ENCODE measurements around the gene CYP26A1.

Gene CYP26A1

DNA sequence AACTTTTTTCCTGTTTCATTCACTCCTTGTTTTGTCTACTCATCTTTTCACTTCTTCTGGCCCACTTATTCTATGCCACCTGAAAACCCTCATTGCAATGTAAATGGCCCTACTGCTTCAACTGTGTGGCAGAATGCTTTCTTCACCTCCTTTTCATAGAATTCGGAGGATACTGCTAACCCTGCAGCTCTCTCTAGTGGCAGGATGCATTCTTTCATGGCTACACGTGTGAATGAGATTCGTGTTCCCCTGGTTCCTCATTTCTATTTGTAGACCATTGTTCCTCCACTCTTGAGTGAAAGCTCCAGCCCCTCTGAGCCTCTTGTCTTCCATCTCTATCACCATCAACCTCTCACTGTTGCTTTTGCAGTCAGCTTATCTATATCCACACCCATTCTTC lies 34.0 kb upstream of the CYP26A1 start:
- Histone ChIP-seq H3K4me1 (ENCODE audit: insufficient read depth, low read length) (no peaks in the 10 kb centered on the region), H3K9ac (ENCODE audit: low read depth, low read length) (no peak overlapping the region), H4K20me1 (ENCODE audit: insufficient read depth, low read length) (no peaks in the 10 kb centered on the region), H3K27me3 (ENCODE audit: insufficient read depth, low read length, poor library complexity) (no peaks in the 10 kb centered on the region), H3K9me3 (ENCODE audit: insufficient read depth, low read length, severe bottlenecking) (no peaks in the 10 kb centered on the region), H3K4me2 (ENCODE audit: insufficient read depth, low read length) (no peak overlapping the region), H3K4me3 (ENCODE audit: low read depth in 1 of 2, low read length in 2 of 2) (no peak overlapping the region), H2AFZ (ENCODE audit: low read depth, low read length) (no peak overlapping the region), H3K27ac (ENCODE audit: low read length) (no peak overlapping the region), H3K36me3 (ENCODE audit: insufficient read depth, low read length) (no peaks in the 10 kb centered on the region), H3K79me2 (ENCODE audit: insufficient read depth, low read length) (no peaks in the 10 kb centered on the region)
- peak; percentile 33; the same call in 1 of the 3 replicates for ATAC-seq (ENCODE audit: insufficient read depth, low read depth)
- no peak for DNase-seq
- TF ChIP-seq, protein P1, sequence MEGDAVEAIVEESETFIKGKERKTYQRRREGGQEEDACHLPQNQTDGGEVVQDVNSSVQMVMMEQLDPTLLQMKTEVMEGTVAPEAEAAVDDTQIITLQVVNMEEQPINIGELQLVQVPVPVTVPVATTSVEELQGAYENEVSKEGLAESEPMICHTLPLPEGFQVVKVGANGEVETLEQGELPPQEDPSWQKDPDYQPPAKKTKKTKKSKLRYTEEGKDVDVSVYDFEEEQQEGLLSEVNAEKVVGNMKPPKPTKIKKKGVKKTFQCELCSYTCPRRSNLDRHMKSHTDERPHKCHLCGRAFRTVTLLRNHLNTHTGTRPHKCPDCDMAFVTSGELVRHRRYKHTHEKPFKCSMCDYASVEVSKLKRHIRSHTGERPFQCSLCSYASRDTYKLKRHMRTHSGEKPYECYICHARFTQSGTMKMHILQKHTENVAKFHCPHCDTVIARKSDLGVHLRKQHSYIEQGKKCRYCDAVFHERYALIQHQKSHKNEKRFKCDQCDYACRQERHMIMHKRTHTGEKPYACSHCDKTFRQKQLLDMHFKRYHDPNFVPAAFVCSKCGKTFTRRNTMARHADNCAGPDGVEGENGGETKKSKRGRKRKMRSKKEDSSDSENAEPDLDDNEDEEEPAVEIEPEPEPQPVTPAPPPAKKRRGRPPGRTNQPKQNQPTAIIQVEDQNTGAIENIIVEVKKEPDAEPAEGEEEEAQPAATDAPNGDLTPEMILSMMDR (IDR thresholded peaks at IDR 0.05; ENCODE audit: borderline replicate concordance, extremely low read depth, low read length, poor library complexity, severe bottlenecking): peak; percentile 50
- TF ChIP-seq EZH2 (IDR thresholded peaks at IDR 0.05; ENCODE audit: borderline replicate concordance, low read depth, low read length, severe bottlenecking): no peak

DNA sequence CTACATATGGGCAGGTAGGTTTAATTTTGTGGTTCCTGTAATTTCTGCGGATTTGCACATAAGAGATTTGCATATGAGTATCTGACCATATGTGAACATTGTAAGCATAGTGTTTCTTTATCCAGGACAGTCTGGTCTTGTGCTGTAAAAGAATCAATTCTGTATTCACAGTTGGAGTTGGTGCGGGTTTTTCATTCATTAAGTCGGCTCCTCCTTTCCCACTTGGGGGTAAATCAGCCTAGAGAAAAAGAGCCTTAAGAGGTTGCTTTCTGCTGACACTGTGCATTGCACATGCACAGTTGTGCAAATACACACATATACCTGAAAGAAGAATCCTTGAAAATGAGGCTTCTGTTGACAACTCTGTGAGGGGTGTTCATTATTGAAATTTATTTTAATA lies 19.2 kb upstream of the CYP26A1 start:
- Histone ChIP-seq H3K27me3 (ENCODE audit: insufficient read depth, low read length, poor library complexity) (no peaks in the 10 kb centered on the region), H3K27ac (ENCODE audit: low read length) (no peak overlapping the region), H3K4me1 (ENCODE audit: insufficient read depth, low read length) (no peaks in the 10 kb centered on the region), H3K9ac (ENCODE audit: low read depth, low read length) (no peak overlapping the region), H2AFZ (ENCODE audit: low read depth, low read length) (no peak overlapping the region), H3K4me2 (ENCODE audit: insufficient read depth, low read length) (no peak overlapping the region), H3K9me3 (ENCODE audit: insufficient read depth, low read length, severe bottlenecking) (no peaks in the 10 kb centered on the region), H3K4me3 (ENCODE audit: low read depth in 1 of 2, low read length in 2 of 2) (no peak overlapping the region), H3K36me3 (ENCODE audit: insufficient read depth, low read length) (peaks cover 16% of the 10 kb centered on the region; the same call in 1 of the 2 replicates), H4K20me1 (ENCODE audit: insufficient read depth, low read length) (no peaks in the 10 kb centered on the region), H3K79me2 (ENCODE audit: insufficient read depth, low read length) (no peaks in the 10 kb centered on the region)
- no peak for ATAC-seq (ENCODE audit: insufficient read depth, low read depth)
- no peak for TF ChIP-seq EZH2 (IDR thresholded peaks at IDR 0.05; ENCODE audit: borderline replicate concordance, low read depth, low read length, severe bottlenecking)
- TF ChIP-seq, protein P1 (IDR thresholded peaks at IDR 0.05; ENCODE audit: borderline replicate concordance, extremely low read depth, low read length, poor library complexity, severe bottlenecking): no peak
- DNase-seq: no peak

DNA sequence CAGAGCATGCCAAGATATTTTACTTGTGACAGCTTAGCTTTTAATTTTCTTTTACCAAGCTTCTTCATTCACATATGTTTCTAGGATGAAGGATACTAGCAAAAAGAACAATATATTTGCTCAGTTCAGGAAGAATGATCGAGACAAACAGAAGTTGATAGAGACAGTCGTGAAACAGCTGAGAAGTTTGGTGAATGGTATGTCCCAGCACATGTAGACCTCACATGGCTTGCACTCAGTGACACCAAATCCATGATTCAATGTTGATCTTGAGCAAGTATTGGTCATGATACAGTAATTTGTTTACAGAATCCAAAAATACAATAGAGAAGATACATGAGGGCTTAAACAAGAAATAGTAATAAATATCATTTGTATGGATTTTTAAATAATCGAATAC lies 15.6 kb upstream of the CYP26A1 start:
- DNase-seq: no peak
- H3K27ac ChIP-seq (ENCODE audit: low read length): no peak overlapping the region
- H2AFZ ChIP-seq (ENCODE audit: low read depth, low read length): no peak overlapping the region
- TF ChIP-seq EZH2 (IDR thresholded peaks at IDR 0.05; ENCODE audit: borderline replicate concordance, low read depth, low read length, severe bottlenecking): no peak
- TF ChIP-seq, protein P1 (IDR thresholded peaks at IDR 0.05; ENCODE audit: borderline replicate concordance, extremely low read depth, low read length, poor library complexity, severe bottlenecking): no peak
- no peak overlapping the region for H3K4me2 ChIP-seq (ENCODE audit: insufficient read depth, low read length)
- no peaks in the 10 kb centered on the region for H4K20me1 ChIP-seq (ENCODE audit: insufficient read depth, low read length)
- ATAC-seq (ENCODE audit: insufficient read depth, low read depth): no peak
- H3K4me1 ChIP-seq (ENCODE audit: insufficient read depth, low read length): no peaks in the 10 kb centered on the region
- no peaks in the 10 kb centered on the region for H3K9me3 ChIP-seq (ENCODE audit: insufficient read depth, low read length, severe bottlenecking)
- H3K9ac ChIP-seq (ENCODE audit: low read depth, low read length): no peak overlapping the region
- no peaks in the 10 kb centered on the region for H3K79me2 ChIP-seq (ENCODE audit: insufficient read depth, low read length)
- no peaks in the 10 kb centered on the region for H3K27me3 ChIP-seq (ENCODE audit: insufficient read depth, low read length, poor library complexity)
- peaks cover 42% of the 10 kb centered on the region for H3K36me3 ChIP-seq (ENCODE audit: insufficient read depth, low read length)
- H3K4me3 ChIP-seq (ENCODE audit: low read depth in 1 of 2, low read length in 2 of 2): no peak overlapping the region
